ENCODE measurements around the gene SEC23IP.
"Not testable (repeated sequence)": the region's sequence is repeated elsewhere in the genome, so short reads cannot be mapped to it uniquely, and the experiment has no call there.

The SEC23IP gene

GRCh38 chr10:119892188-119893065 lies at the start of gene SEC23IP:
Gene SEC23IP, plus strand, starts transcription at chr10:119892730. Its CDS starts 53 bp downstream, at chr10:119892783.
- in situ Hi-C loops (cut with HindIII; ENCODE audit: low sequenced_read_pairs) = no loop called here

- in situ Hi-C loops (cut with HindIII; ENCODE audit: low sequenced_read_pairs) = loop anchor here (5.0 kb wide), 2 partner anchors 33 to 98 kb away; no protein-coding TSS in a partner anchor
Measured at GRCh38 chr10:119845656-119846055, 46.9 kb upstream of the SEC23IP start.

GRCh38 chr10:119849031-119849789 lies 43.3 kb upstream of the SEC23IP start:
- in situ Hi-C loops (cut with HindIII; ENCODE audit: low sequenced_read_pairs) = loop anchor here (5.0 kb wide), 2 partner anchors 37 to 102 kb away; no protein-coding TSS in a partner anchor

GRCh38 chr10:119849944-119850343 lies 42.6 kb upstream of the SEC23IP start:
- in situ Hi-C loops (cut with HindIII; ENCODE audit: low sequenced_read_pairs) = loop anchor here (5.0 kb wide), 2 partner anchors 38 to 103 kb away; no protein-coding TSS in a partner anchor

- in situ Hi-C loops (cut with HindIII; ENCODE audit: low sequenced_read_pairs) = no loop called here
Measured at GRCh38 chr10:119852277-119852676, 40.3 kb upstream of the SEC23IP start.

GRCh38 chr10:119852822-119853221 lies 39.7 kb upstream of the SEC23IP start:
- in situ Hi-C loops (cut with HindIII; ENCODE audit: low sequenced_read_pairs) = no loop called here

- in situ Hi-C loops (cut with HindIII; ENCODE audit: low sequenced_read_pairs) = no loop called here
Measured at GRCh38 chr10:119853574-119853973, 39.0 kb upstream of the SEC23IP start.

GRCh38 chr10:119858063-119858462 lies 34.5 kb upstream of the SEC23IP start:
- in situ Hi-C loops (cut with HindIII; ENCODE audit: low sequenced_read_pairs) = no loop called here

GRCh38 chr10:119859420-119860258 lies 32.9 kb upstream of the SEC23IP start:
- in situ Hi-C loops (cut with HindIII; ENCODE audit: low sequenced_read_pairs) = no loop called here

GRCh38 chr10:119860866-119861607 lies 31.5 kb upstream of the SEC23IP start:
- in situ Hi-C loops (cut with HindIII; ENCODE audit: low sequenced_read_pairs) = no loop called here

- in situ Hi-C loops (cut with HindIII; ENCODE audit: low sequenced_read_pairs) = no loop called here
Measured at GRCh38 chr10:119862524-119862923, 30.0 kb upstream of the SEC23IP start.

GRCh38 chr10:119863951-119864565 lies 28.5 kb upstream of the SEC23IP start:
- in situ Hi-C loops (cut with HindIII; ENCODE audit: low sequenced_read_pairs) = no loop called here

- in situ Hi-C loops (cut with HindIII; ENCODE audit: low sequenced_read_pairs) = no loop called here
Measured at GRCh38 chr10:119865699-119866240, 26.8 kb upstream of the SEC23IP start.

- in situ Hi-C loops (cut with HindIII; ENCODE audit: low sequenced_read_pairs) = no loop called here
Measured at GRCh38 chr10:119867317-119867716, 25.2 kb upstream of the SEC23IP start.

GRCh38 chr10:119869398-119869797 lies 23.1 kb upstream of the SEC23IP start:
- in situ Hi-C loops (cut with HindIII; ENCODE audit: low sequenced_read_pairs) = not testable (repeated sequence)

GRCh38 chr10:119871881-119872609 lies 20.5 kb upstream of the SEC23IP start:
- in situ Hi-C loops (cut with HindIII; ENCODE audit: low sequenced_read_pairs) = no loop called here

GRCh38 chr10:119872610-119872859 lies 20.0 kb upstream of the SEC23IP start, which contains the start of gene MCMBP:
Gene MCMBP, minus strand, starts transcription at chr10:119872843. Its CDS starts 259 bp downstream, at chr10:119872584.
- in situ Hi-C loops (cut with HindIII; ENCODE audit: low sequenced_read_pairs) = no loop called here

- in situ Hi-C loops (cut with HindIII; ENCODE audit: low sequenced_read_pairs) = no loop called here
Measured at GRCh38 chr10:119872860-119873681, 19.5 kb upstream of the SEC23IP start.

Measured in DLD1 (cell line).